H1 (cell line): Measurements from ENCODE around the gene TMEM154. TPM values are rescaled to one million over a fixed set of nuclear protein-coding genes. Genes with fewer than 3 reads are reported as not detected.

Source experiments
- CTCF ChIA-PET: fragments of 300-600 bp; sonication (Branson Sonifier 250); formaldehyde crosslinking; loops from one replicate; lab custom pipeline; 2021; ENCODE audit not compliant: partially characterized antibody; lab: Charles Lee
- POLR2A ChIA-PET: fragments of 300-600 bp; sonication (Branson Sonifier 250); formaldehyde crosslinking; loops from one replicate; lab custom pipeline; 2021; ENCODE audit warnings: inconsistent platforms; ENCODE audit not compliant: partially characterized antibody; lab: Charles Lee
- DNase-seq, 2 experiments: peaks; one replicate each; pipeline versions ENCODE4 v3.0.0 to v3.0.0-alpha.2; 2010 to 2022; ENCODE audit warnings: low spot score in 2 of 2, low read depth in 1 of 2, mixed read lengths in 1 of 2
- FAIRE-seq: peaks from 2 replicates; lab custom pipeline; 2011; peaks lifted over from hg19 to GRCh38; lab: Jason Lieb, UNC
- H2AFZ ChIP-seq: 2 replicates; pipeline ENCODE4 v1.8.1; 2012; ENCODE audit warnings: low read length, inconsistent platforms
- H2AK5ac ChIP-seq: 2 replicates; pipeline ENCODE4 v1.6.1; 2013; ENCODE audit warnings: low read depth, low read length
- H2BK120ac ChIP-seq: replicated peaks from 2 replicates; pipeline ENCODE3; 2013; ENCODE audit warnings: low read depth, low read length, inconsistent platforms
- H2BK12ac ChIP-seq: 2 replicates; pipeline ENCODE4 v1.6.1; 2013; ENCODE audit warnings: low read depth, low read length
- H2BK15ac ChIP-seq: 2 replicates; pipeline ENCODE4 v1.6.1; 2013; ENCODE audit warnings: low read length
- H2BK20ac ChIP-seq: 2 replicates; pipeline ENCODE4 v1.6.1; 2013; ENCODE audit warnings: low read length
- H2BK5ac ChIP-seq: 2 replicates; pipeline ENCODE4 v1.6.1; 2013; ENCODE audit warnings: low read depth, low read length
- H3K14ac ChIP-seq: 2 replicates; pipeline ENCODE4 v1.6.1; 2013; ENCODE audit warnings: inconsistent platforms; ENCODE audit not compliant: insufficient read length
- H3K18ac ChIP-seq: 2 replicates; pipeline ENCODE4 v1.6.1; 2013; ENCODE audit warnings: low read length; ENCODE audit errors: extremely low read depth
- H3K23ac ChIP-seq: 2 replicates; pipeline ENCODE4 v1.6.1; 2013; ENCODE audit warnings: inconsistent platforms; ENCODE audit not compliant: insufficient read length
- H3K23me2 ChIP-seq: 2 replicates; pipeline ENCODE4 v1.6.1; 2013; ENCODE audit warnings: low read depth, low read length
- H3K27ac ChIP-seq: 2 replicates; pipeline ENCODE4 v1.6.1; 2011; ENCODE audit warnings: low read depth, low read length, inconsistent platforms
- H3K27me3 ChIP-seq, 4 experiments: replicated peaks in 1 of 4; 1 replicate in 1 of 4; 2 replicates in 3 of 4; pipeline versions ENCODE4 v1.6.1 to v1.8.1; 2011 to 2013; ENCODE audit warnings: low read length in 3 of 4, mild to moderate bottlenecking in 3 of 4, inconsistent platforms in 2 of 4, mixed read lengths in 2 of 4, moderate library complexity in 1 of 4; ENCODE audit not compliant: control insufficient read depth in 3 of 4, insufficient read depth in 3 of 4; ENCODE audit errors: extremely low read depth in 1 of 4
- H3K36me3 ChIP-seq, 4 experiments: 2 replicates each; pipeline versions ENCODE4 v1.6.1 to v1.8.1; 2011 to 2013; ENCODE audit warnings: mild to moderate bottlenecking in 4 of 4, low read length in 3 of 4, moderate library complexity in 2 of 4, control low read depth in 1 of 4, inconsistent platforms in 1 of 4; ENCODE audit not compliant: insufficient read depth in 4 of 4, control insufficient read depth in 2 of 4
- H3K4ac ChIP-seq: replicated peaks from 2 replicates; pipeline ENCODE3; 2013; ENCODE audit warnings: low read length, low read depth, mixed read lengths, inconsistent platforms; ENCODE audit not compliant: insufficient read length
- H3K4me1 ChIP-seq, 4 experiments: replicated peaks in 1 of 4; 1 replicate in 1 of 4; 2 replicates in 3 of 4; pipeline versions ENCODE4 v1.6.1 to v1.8.1; 2011 to 2013; ENCODE audit warnings: low read length in 3 of 4, inconsistent platforms in 2 of 4, mixed read lengths in 1 of 4; ENCODE audit not compliant: insufficient read depth in 4 of 4, control insufficient read depth in 3 of 4
- H3K4me2 ChIP-seq, 2 experiments: 2 replicates each; pipeline versions ENCODE4 v1.6.1 to v1.8.1; 2011 to 2013; ENCODE audit warnings: low read depth in 2 of 2, low read length in 2 of 2, control low read depth in 1 of 2, inconsistent platforms in 1 of 2, mild to moderate bottlenecking in 1 of 2; ENCODE audit not compliant: insufficient read depth in 1 of 2
- H3K4me3 ChIP-seq, 4 experiments: fragments of 200-600, 300-600 bp in 1 of 4; sonication (generic), shearing (Covaris generic), sonication (Bioruptor Twin) in 1 of 4; 2 replicates each; pipeline versions ENCODE4 v1.5.1 to v1.8.1; 2011 to 2016; ENCODE audit warnings: low read length in 4 of 4, low read depth in 3 of 4, control low read depth in 2 of 4, inconsistent platforms in 2 of 4, mild to moderate bottlenecking in 2 of 4, mixed read lengths in 1 of 4, moderate library complexity in 1 of 4; ENCODE audit not compliant: insufficient read depth in 2 of 4; ENCODE audit errors: extremely low read depth in 1 of 4
- H3K56ac ChIP-seq: replicated peaks from 2 replicates; pipeline ENCODE3; 2013; ENCODE audit warnings: low read depth, mild to moderate bottlenecking, mixed read lengths, low read length, inconsistent platforms; ENCODE audit not compliant: insufficient read length
- H3K79me1 ChIP-seq: 2 replicates; pipeline ENCODE4 v1.6.1; 2013; ENCODE audit warnings: low read depth, low read length, control low read depth
- H3K79me2 ChIP-seq, 2 experiments: 2 replicates each; pipeline versions ENCODE4 v1.6.1 to v1.8.1; 2012 to 2013; ENCODE audit warnings: low read length in 2 of 2, mild to moderate bottlenecking in 2 of 2, inconsistent platforms in 1 of 2; ENCODE audit not compliant: insufficient read depth in 2 of 2, control insufficient read depth in 1 of 2
- H3K9ac ChIP-seq, 4 experiments: replicated peaks in 1 of 4; 1 replicate in 1 of 4; 2 replicates in 3 of 4; pipeline versions ENCODE4 v1.6.1 to v1.8.1; 2011 to 2013; ENCODE audit warnings: low read depth in 3 of 4, low read length in 3 of 4, control low read depth in 2 of 4, mild to moderate bottlenecking in 2 of 4, moderate library complexity in 2 of 4, inconsistent platforms in 1 of 4; ENCODE audit errors: extremely low read depth in 1 of 4
- H3K9me3 ChIP-seq, 2 experiments: 2 replicates each; pipeline versions ENCODE4 v1.6.1 to v1.8.1; 2012 to 2013; ENCODE audit warnings: mild to moderate bottlenecking in 2 of 2, moderate library complexity in 2 of 2, control low read depth in 1 of 2, inconsistent platforms in 1 of 2, low read depth in 1 of 2, low read length in 1 of 2, mixed read lengths in 1 of 2; ENCODE audit not compliant: insufficient read depth in 2 of 2
- H4K20me1 ChIP-seq, 2 experiments: replicated peaks in 1 of 2; 2 replicates each; pipeline versions ENCODE3 to v1.8.1; 2011 to 2013; ENCODE audit warnings: inconsistent platforms in 2 of 2, low read length in 2 of 2, mild to moderate bottlenecking in 1 of 2; ENCODE audit not compliant: insufficient read depth in 2 of 2, control insufficient read depth in 1 of 2
- H4K5ac ChIP-seq: 2 replicates; pipeline ENCODE4 v1.6.1; 2013; ENCODE audit warnings: low read length, low read depth, mixed read lengths, inconsistent platforms; ENCODE audit not compliant: insufficient read length
- H4K8ac ChIP-seq: 2 replicates; pipeline ENCODE4 v1.8.0; 2013; ENCODE audit warnings: mild to moderate bottlenecking, moderate library complexity, low read length, inconsistent platforms; ENCODE audit not compliant: insufficient read depth; ENCODE audit errors: extremely low read depth
- H4K91ac ChIP-seq: replicated peaks from 2 replicates; pipeline ENCODE3; 2013; ENCODE audit warnings: low read length, mixed read lengths, inconsistent platforms; ENCODE audit not compliant: insufficient read length
- CHD1 ChIP-seq: IDR thresholded peaks from 2 replicates; pipeline ENCODE4 v1.6.1; 2012; ENCODE audit warnings: low read depth, low read length, improper control_type of control experiment
- CREB1 ChIP-seq: IDR thresholded peaks from 2 replicates; pipeline ENCODE4 v1.6.1; 2012; ENCODE audit warnings: inconsistent platforms
- GABPA ChIP-seq: IDR thresholded peaks from 2 replicates; pipeline ENCODE4 v1.6.1; 2011; ENCODE audit warnings: mild to moderate bottlenecking, low read length, moderate library complexity, borderline replicate concordance; ENCODE audit not compliant: insufficient read depth
- HDAC2 ChIP-seq, 2 experiments: fragments of 300-600 bp in 1 of 2; sonication (generic) in 1 of 2; IDR thresholded peaks; 2 replicates each; pipeline ENCODE4 v1.6.1; 2011 to 2012; ENCODE audit warnings: low read depth in 2 of 2, low read length in 2 of 2, mild to moderate bottlenecking in 2 of 2, moderate library complexity in 2 of 2, borderline replicate concordance in 1 of 2, inconsistent platforms in 1 of 2
- JUN ChIP-seq: IDR thresholded peaks from 2 replicates; pipeline ENCODE4 v1.6.1; 2011; ENCODE audit warnings: low read depth, mild to moderate bottlenecking, improper control_type of control experiment, low read length
- KDM1A ChIP-seq: fragments of 200-600, 300-600 bp; sonication (generic); IDR thresholded peaks from 2 replicates; pipeline ENCODE4 v1.7.1; 2016; ENCODE audit warnings: mild to moderate bottlenecking, low read length, borderline replicate concordance
- KDM4A ChIP-seq: IDR thresholded peaks from one replicate; pipeline ENCODE4 v1.7.1; 2012; ENCODE audit warnings: low read depth, mild to moderate bottlenecking, moderate library complexity, low read length, inconsistent platforms; ENCODE audit not compliant: severe bottlenecking
- MAX ChIP-seq: IDR thresholded peaks from 2 replicates; pipeline ENCODE4 v1.6.1; 2012; ENCODE audit warnings: inconsistent platforms
- RXRA ChIP-seq: IDR thresholded peaks from 2 replicates; pipeline ENCODE4 v1.6.1; 2011; ENCODE audit warnings: low read depth, mild to moderate bottlenecking, low read length, moderate library complexity; ENCODE audit not compliant: insufficient read depth
- SIN3A ChIP-seq, 2 experiments: IDR thresholded peaks in 1 of 2; conservative IDR thresholded peaks in 1 of 2; 2 replicates each; pipeline ENCODE4 v1.6.1; 2011 to 2012; ENCODE audit warnings: low read length in 2 of 2, improper control_type of control experiment in 1 of 2, low read depth in 1 of 2, mild to moderate bottlenecking in 1 of 2
- USF2 ChIP-seq: IDR thresholded peaks from 2 replicates; pipeline ENCODE4 v1.6.1; 2011; ENCODE audit warnings: low read length, improper control_type of control experiment
- WGBS, 2 experiments: shearing (Covaris generic) in 1 of 2; methylation state at CpG; one replicate each; pipeline versions ENCODE4 v1.1.6 to v1.1.7; 2013 to 2015; ENCODE audit warnings: low lambda C conversion rate in 2 of 2, mixed read lengths in 2 of 2, inconsistent platforms in 1 of 2, low coverage in 1 of 2, missing lambda C conversion rate in 1 of 2; ENCODE audit not compliant: insufficient replicate concordance in 2 of 2, insufficient coverage in 1 of 2, insufficient read length in 1 of 2; ENCODE audit errors: extremely low coverage in 1 of 2, missing lambda C conversion rate in 1 of 2; 5-methylcytosine and 5-hydroxymethylcytosine counted together
- polyA plus RNA-seq, 7 experiments: library from polyadenylated mRNA; depleted of rRNA in 3 of 7; stranded (reverse) in 5 of 7; unstranded in 2 of 7; fragments of >200 nt in 5 of 7; fragments of 200-250 nt in 2 of 7; gene quantifications; 1 replicate in 5 of 7; 2 replicates in 1 of 7; 4 replicates in 1 of 7; pipeline versions ENCODE4 v1.2.1 to v1.2.3, GENCODE V29; 2011 to 2013; ENCODE audit warnings: missing spikeins in 2 of 7, mixed read lengths in 2 of 7
- total RNA-seq: library from RNA; stranded (reverse); fragmentation: NEBNext Ultra II Directional; extraction: Animal tissue kit (Norgen Biotek cat#: 25700); gene quantifications from 2 replicates; pipeline ENCODE4 v1.2.1, GENCODE V29; 2021

The TMEM154 gene
- total and polyA plus RNA-seq, 2 of the 8 experiments (the other 6 are each of a cell fraction or from before 2014, with no cell fraction given): 0.33 to 1.2 TPM

GRCh38 chr4:152659806-152660205, 20.0 kb downstream of the TMEM154 start:
- no peak overlapping the region for H3K27ac ChIP-seq
- no peak overlapping the region for H4K91ac ChIP-seq
- H2BK12ac ChIP-seq: no peak overlapping the region
- no peak for FAIRE-seq
- no peaks in the 10 kb centered on the region for H4K20me1 ChIP-seq
- DNase-seq: no peak
- CTCF ChIA-PET: interaction anchor here (1.4 kb wide), 1 partner anchor 21 kb away, joined by 7 read pairs; no protein-coding TSS in a partner anchor
- no peak for TF ChIP-seq GABPA
- no peak for TF ChIP-seq HDAC2 (IDR thresholded peaks at IDR 0.05; ENCODE audit: borderline replicate concordance in 1 of 2, low read depth in 2 of 2, low read length in 2 of 2)
- no peak for TF ChIP-seq CREB1
- no peak for TF ChIP-seq CHD1
- TF ChIP-seq KDM1A: no peak
- no peak for TF ChIP-seq USF2
- no peak for TF ChIP-seq RXRA
- TF ChIP-seq MAX: no peak
- no peak for TF ChIP-seq SIN3A (conservative IDR thresholded peaks at IDR 0.05 in 1 of 2, IDR thresholded peaks at IDR 0.05 in 1 of 2; ENCODE audit: low read depth in 1 of 2, low read length in 2 of 2)
- no peak for TF ChIP-seq JUN
- no peak for TF ChIP-seq KDM4A
- TF ChIP-seq, all 59 proteins: peak for 0
- Histone ChIP-seq H3K56ac (no peak overlapping the region), H3K18ac (no peak overlapping the region), H3K4me1 (peaks cover 3 to 9% (median 5%) of the 10 kb centered on the region in 4 experiments), H3K4ac (no peak overlapping the region), H3K27me3 (no peaks in the 10 kb centered on the region), H4K8ac (no peak overlapping the region), H3K23me2 (no peaks in the 10 kb centered on the region), H4K5ac (no peak overlapping the region), H3K9ac (no peak overlapping the region), H3K4me3 (no peak overlapping the region), H3K36me3 (no peaks in the 10 kb centered on the region), H3K79me1 (no peaks in the 10 kb centered on the region), H2AK5ac (no peak overlapping the region), H2BK5ac (no peak overlapping the region), H3K79me2 (no peaks in the 10 kb centered on the region), H2AFZ (no peak overlapping the region), H3K14ac (no peak overlapping the region), H2BK120ac (no peak overlapping the region), H3K9me3 (peaks cover 5 to 8% of the 10 kb centered on the region in 2 experiments; a peak in 3 of 4 replicates), H3K23ac (no peak overlapping the region), H2BK15ac (no peak overlapping the region), H3K4me2 (no peak overlapping the region), H2BK20ac (no peak overlapping the region)
- WGBS, 2 experiments: 90% methylated on average over 4 of the region's 4 CpGs; no CpG with 5 or more reads in 1 of the 2 experiments
- POLR2A ChIA-PET: no interaction called here
